ENCODE data around the gene UAP1L1. TPM values are rescaled to one million over a fixed set of nuclear protein-coding genes. Genes with fewer than 3 reads are reported as not detected.
A peak's percentile ranks its signal among the peaks of the same experiment; 100 is the strongest.

Gene UAP1L1
- total RNA-seq, 1 experiment from 2014 or later: 6.6 TPM

- no peaks in the 10 kb centered on the region for H3K9me3 Mint-ChIP-seq
- Histone ChIP-seq H2BK15ac (ENCODE audit: low read depth, low read length) (no peak overlapping the region), H3K18ac (ENCODE audit: insufficient read length, low read depth, low read length) (no peak overlapping the region), H2BK120ac (ENCODE audit: low read depth, low read length, poor library complexity, severe bottlenecking) (no peak overlapping the region), H3K23ac (ENCODE audit: insufficient read length, low read depth, low read length) (no peak overlapping the region), H2AFZ (ENCODE audit: low read length) (no peak overlapping the region), H2BK20ac (ENCODE audit: low read depth, low read length, poor library complexity, severe bottlenecking) (no peak overlapping the region), H3K4me2 (ENCODE audit: insufficient read depth, insufficient read length, low read length) (no peak overlapping the region), H4K5ac (ENCODE audit: insufficient read length, low read depth, low read length) (no peak overlapping the region), H3K9ac (ENCODE audit: extremely low read depth, insufficient read length, low read length) (no peak overlapping the region), H2BK12ac (ENCODE audit: insufficient read length, low read depth, low read length) (no peak overlapping the region), H4K8ac (replicated peaks; ENCODE audit: insufficient read length, low read depth, low read length) (no peak overlapping the region), H3K14ac (ENCODE audit: insufficient read depth, low read length) (no peak overlapping the region), H3T11ph (ENCODE audit: low read length) (no peak overlapping the region), H3K23me2 (ENCODE audit: insufficient read length, low read depth, low read length, poor library complexity, severe bottlenecking) (peaks cover 16% of the 10 kb centered on the region), H3K79me2 (ENCODE audit: insufficient read depth, low read length) (no peaks in the 10 kb centered on the region), H2AK5ac (ENCODE audit: insufficient read length, low read length) (no peak overlapping the region), H4K20me1 (ENCODE audit: control insufficient read depth, insufficient read depth, insufficient read length) (peaks cover 3% of the 10 kb centered on the region), H3K9me3 (ENCODE audit: control insufficient read depth, low read depth, low read length) (no peaks in the 10 kb centered on the region), H3K4ac (ENCODE audit: low read depth, low read length) (no peak overlapping the region), H3K4me1 (ENCODE audit: insufficient read depth, low read length) (no peaks in the 10 kb centered on the region; the same call in 1 of the 2 replicates), H3K56ac (ENCODE audit: insufficient read length, low read depth, low read length) (no peak overlapping the region), H3K27ac (ENCODE audit: insufficient read length, low read depth, low read length) (no peak overlapping the region), H4K91ac (ENCODE audit: insufficient read length, low read depth, low read length) (no peak overlapping the region), H3K79me1 (ENCODE audit: insufficient read depth, low read depth, low read length, poor library complexity, severe bottlenecking) (no peaks in the 10 kb centered on the region), H3K27me3 (ENCODE audit: insufficient read depth, low read length) (no peaks in the 10 kb centered on the region; the same call in 1 of the 2 replicates), H2BK5ac (ENCODE audit: insufficient read length, low read length) (no peak overlapping the region)
- no CpG with 5 or more reads among the region's 12 CpGs for WGBS (ENCODE audit: extremely low coverage, insufficient read length, low lambda C conversion rate)
- TF ChIP-seq CTCF (conservative IDR thresholded peaks at IDR 0.05): no peak
- H3K4me3 Mint-ChIP-seq: no peak overlapping the region
- peaks cover 25% of the 10 kb centered on the region for H3K27me3 Mint-ChIP-seq (ENCODE audit: low read depth)
- peaks cover 17 to 26% of the 10 kb centered on the region in 2 experiments for H3K4me1 Mint-ChIP-seq
- H3K36me3 Mint-ChIP-seq (ENCODE audit: insufficient read depth in 1 of 3, low read depth in 3 of 3): no peaks in the 10 kb centered on the region; a peak in 1 of 7 replicates
- DNase-seq: peak; percentile 52
- H3K27ac Mint-ChIP-seq: no peak overlapping the region; a peak in 1 of 7 replicates
Measured at GRCh38 chr9:137083394-137084004, 6.2 kb downstream of the UAP1L1 start.

Data from H9 (cell line).